A549 (cell line): Measurements from ENCODE around the gene KLHL13. TPM values are rescaled to one million over a fixed set of nuclear protein-coding genes. Genes with fewer than 3 reads are reported as not detected.

Experiments
- ATAC-seq, 2 experiments: fragments of 200-7000 bp in 1 of 2; fragments of >200 bp in 1 of 2; cut with Nextera tagmentation in 1 of 2; cut with Tn5 transposase in 1 of 2; 3 replicates each; pipeline versions ENCODE4 v1.8.0 to v1.9.1; 2018 to 2020; ENCODE audit warnings: mild to moderate bottlenecking in 1 of 2, moderate library complexity in 1 of 2
- CTCF ChIA-PET: fragments of 300-600 bp; sonication (Branson Sonifier 250); formaldehyde crosslinking; extraction: SDS; loops from one replicate; lab custom pipeline; 2021; ENCODE audit warnings: antibody characterized with exemption, inconsistent platforms; lab: Yijun Ruan, JAX
- POLR2A ChIA-PET: fragments of 350-600 bp; formaldehyde crosslinking; extraction: SDS; loops from one replicate; lab custom pipeline; 2021; ENCODE audit warnings: antibody characterized with exemption, inconsistent platforms; lab: Yijun Ruan, JAX
- DNase-seq, 2 experiments: peaks; one replicate each; pipeline versions ENCODE4 v3.0.0 to v3.0.0-alpha.2; 2011 to 2016; ENCODE audit warnings: low read depth in 1 of 2, low spot score in 1 of 2
- FAIRE-seq: peaks from 2 replicates; lab custom pipeline; 2011; peaks lifted over from hg19 to GRCh38; lab: Jason Lieb, UNC
- H3K27ac ChIP-seq, 2 experiments: fragments of >200 bp; sonication (Bioruptor Twin); formaldehyde crosslinking; 3 replicates each; pipeline ENCODE4 v1.5.1; 2016 to 2017
- H3K4me1 ChIP-seq: fragments of >200 bp; sonication (Bioruptor Twin); formaldehyde crosslinking; 3 replicates; pipeline ENCODE4 v1.6.1; 2016
- H3K4me2 ChIP-seq: fragments of >200 bp; sonication (Bioruptor Twin); formaldehyde crosslinking; 3 replicates; pipeline ENCODE4 v1.6.1; 2016
- H3K4me3 ChIP-seq: fragments of >200 bp; sonication (Bioruptor Twin); formaldehyde crosslinking; 3 replicates; pipeline ENCODE4 v1.5.1; 2016
- H3K9me3 ChIP-seq: fragments of >200 bp; sonication (Bioruptor Twin); formaldehyde crosslinking; 3 replicates; pipeline ENCODE4 v1.6.1; 2016
- ATOH8 ChIP-seq: fragments of 250-450 bp; sonication (Bioruptor Pico); IDR thresholded peaks from 2 replicates; pipeline ENCODE4 v1.5.0; 2020; ENCODE audit warnings: low read depth, mild to moderate bottlenecking, moderate library complexity
- BCL3 ChIP-seq: fragments of >200 bp; sonication (Bioruptor Twin); formaldehyde crosslinking; IDR thresholded peaks from 3 replicates; pipeline ENCODE4 v1.6.1; 2016
- BHLHE40 ChIP-seq: IDR thresholded peaks from 2 replicates; pipeline ENCODE4 v1.6.1; 2012; ENCODE audit warnings: low read depth, low read length, inconsistent platforms
- CBX8 ChIP-seq: fragments of 200-600 bp; sonication (generic); IDR thresholded peaks from 2 replicates; pipeline ENCODE4 v1.6.1; 2016
- CEBPB ChIP-seq, 2 experiments: fragments of >200 bp in 1 of 2; sonication (Bioruptor Twin) in 1 of 2; formaldehyde crosslinking in 1 of 2; IDR thresholded peaks; 2 replicates each; pipeline ENCODE4 v1.6.1; 2012 to 2016
- CHD4 ChIP-seq: fragments of 200-600 bp; sonication (generic); IDR thresholded peaks from 2 replicates; pipeline ENCODE4 v1.6.1; 2016; ENCODE audit warnings: antibody characterized with exemption, mild to moderate bottlenecking, borderline replicate concordance
- EHF ChIP-seq: fragments of 250-450 bp; sonication (Bioruptor Pico); IDR thresholded peaks from 2 replicates; pipeline ENCODE4 v1.5.0; 2020; ENCODE audit warnings: mild to moderate bottlenecking
- ESRRA ChIP-seq: fragments of 150-350 bp; IDR thresholded peaks from 2 replicates; pipeline ENCODE4 v1.6.1; 2014; ENCODE audit warnings: mild to moderate bottlenecking, low read length, borderline replicate concordance
- FOXS1 ChIP-seq: fragments of 250-450 bp; sonication (Bioruptor Pico); IDR thresholded peaks from 2 replicates; pipeline ENCODE4 v1.5.0; 2020; ENCODE audit warnings: mild to moderate bottlenecking, moderate library complexity
- HDAC2 ChIP-seq: fragments of 200-600 bp; sonication (generic); IDR thresholded peaks from 2 replicates; pipeline ENCODE4 v1.6.1; 2016
- HES2 ChIP-seq: fragments of >200 bp; sonication (Bioruptor Twin); formaldehyde crosslinking; IDR thresholded peaks from 2 replicates; pipeline ENCODE4 v1.6.1; 2016
- HEYL ChIP-seq: fragments of 250-450 bp; sonication (Bioruptor Pico); IDR thresholded peaks from 2 replicates; pipeline ENCODE4 v1.8.0; 2021; ENCODE audit warnings: mild to moderate bottlenecking, moderate library complexity
- HOXB5 ChIP-seq: fragments of 250-450 bp; sonication (Bioruptor Pico); IDR thresholded peaks from 2 replicates; pipeline ENCODE4 v1.5.0; 2020; ENCODE audit warnings: mild to moderate bottlenecking, moderate library complexity
- JUN ChIP-seq, 2 experiments: fragments of >200 bp; sonication (Bioruptor Twin); formaldehyde crosslinking; IDR thresholded peaks; 2 replicates in 1 of 2; 3 replicates in 1 of 2; pipeline ENCODE4 v1.6.1; 2016 to 2017
- MYC ChIP-seq: IDR thresholded peaks from 2 replicates; pipeline ENCODE4 v1.6.1; 2012; ENCODE audit warnings: mild to moderate bottlenecking, inconsistent platforms, low read length, improper control_type of control experiment, borderline replicate concordance
- NR3C1 ChIP-seq: fragments of >200 bp; sonication (Bioruptor Twin); formaldehyde crosslinking; IDR thresholded peaks from 3 replicates; pipeline ENCODE4 v1.6.1; 2017
- RAD21 ChIP-seq, 2 experiments: fragments of >200 bp in 1 of 2; sonication (Bioruptor Twin) in 1 of 2; formaldehyde crosslinking in 1 of 2; IDR thresholded peaks in 1 of 2; conservative IDR thresholded peaks in 1 of 2; 2 replicates in 1 of 2; 3 replicates in 1 of 2; pipeline ENCODE4 v1.6.1; 2012 to 2018; ENCODE audit warnings: inconsistent platforms in 1 of 2
- RARB ChIP-seq: fragments of 250-450 bp; sonication (Bioruptor Pico); IDR thresholded peaks from 2 replicates; pipeline ENCODE4 v1.8.0; 2021; ENCODE audit warnings: mild to moderate bottlenecking, moderate library complexity
- RFX5 ChIP-seq: fragments of 450-650 bp; IDR thresholded peaks from 2 replicates; pipeline ENCODE4 v1.7.1; 2014; ENCODE audit warnings: antibody characterized with exemption, mild to moderate bottlenecking, moderate library complexity
- SMC3 ChIP-seq: fragments of >200 bp; sonication (Bioruptor Twin); formaldehyde crosslinking; IDR thresholded peaks from 3 replicates; pipeline ENCODE4 v1.6.1; 2018; ENCODE audit warnings: inconsistent platforms
- SREBF2 ChIP-seq: fragments of 450-650 bp; IDR thresholded peaks from 2 replicates; pipeline ENCODE4 v1.6.1; 2014; ENCODE audit warnings: mild to moderate bottlenecking, moderate library complexity
- TFCP2L1 ChIP-seq: fragments of 250-450 bp; sonication (Bioruptor Pico); IDR thresholded peaks from 2 replicates; pipeline ENCODE4 v1.5.0; 2021; ENCODE audit warnings: mild to moderate bottlenecking
- ZSCAN20 ChIP-seq: fragments of 250-450 bp; sonication (Bioruptor Pico); IDR thresholded peaks from 2 replicates; pipeline ENCODE4 v1.8.0; 2022; ENCODE audit warnings: mild to moderate bottlenecking, moderate library complexity
- WGBS: methylation state at CpG from one replicate; pipeline ENCODE4 v1.1.6; 2017; ENCODE audit errors: missing lambda C conversion rate; 5-methylcytosine and 5-hydroxymethylcytosine counted together
- polyA plus RNA-seq, 4 experiments: library from polyadenylated mRNA; depleted of rRNA in 3 of 4; stranded (reverse); fragments of >200 nt; fragmentation: RNase III in 1 of 4; extraction: RNeasy Plus Mini Kit Qiagen cat#74134 plus additional on column Dnase treatment in 1 of 4; gene quantifications; 2 replicates in 3 of 4; 3 replicates in 1 of 4; pipeline ENCODE4 v1.2.3, GENCODE V29; 2011 to 2017
- TF ChIP-seq, protein P1 (sequence below): fragments of 200-600 bp; sonication (generic); IDR thresholded peaks from 2 replicates; pipeline ENCODE4 v1.6.1; 2016; ENCODE audit warnings: antibody characterized with exemption, mild to moderate bottlenecking, moderate library complexity
- TF ChIP-seq, protein P2 (sequence below): IDR thresholded peaks from 2 replicates; pipeline ENCODE4 v1.6.1; 2012

Gene KLHL13
- polyA plus RNA-seq, 2 of the 4 experiments (the other 2 are of a cell fraction), result 0.76 to 1.0 TPM

DNA sequence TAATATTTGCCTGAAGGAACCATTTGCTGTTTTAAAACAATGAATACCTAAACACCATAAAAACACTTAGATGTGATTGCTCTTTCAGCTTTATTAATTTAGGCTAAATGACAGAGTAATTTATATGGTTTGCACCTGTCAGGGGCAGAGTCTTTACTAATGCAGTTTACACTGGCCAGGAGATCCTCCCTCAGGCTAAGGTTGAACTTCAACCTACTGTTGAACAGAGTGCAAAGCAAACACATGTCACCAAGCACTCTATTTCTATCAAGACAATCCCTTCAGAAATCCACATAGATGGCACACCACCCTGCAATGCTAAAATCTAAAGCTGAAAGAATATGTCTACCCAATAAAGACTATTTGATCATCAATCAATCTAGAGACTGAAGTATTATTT, 147.3 kb downstream of the KLHL13 start:
- no peak overlapping the region for H3K4me2 ChIP-seq
- CTCF ChIA-PET, result no interaction called here
- H3K9me3 ChIP-seq, result no peaks in the 10 kb centered on the region
- no peak for FAIRE-seq
- no peaks in the 10 kb centered on the region for H3K4me1 ChIP-seq
- H3K4me3 ChIP-seq, result no peak overlapping the region
- no peak for ATAC-seq
- H3K27ac ChIP-seq, result no peak overlapping the region
- DNase-seq, result no peak
- TF ChIP-seq TFCP2L1 (CRISPR knock-in tag), result no peak
- no peak for TF ChIP-seq HOXB5 (CRISPR knock-in tag)
- TF ChIP-seq, protein P1, sequence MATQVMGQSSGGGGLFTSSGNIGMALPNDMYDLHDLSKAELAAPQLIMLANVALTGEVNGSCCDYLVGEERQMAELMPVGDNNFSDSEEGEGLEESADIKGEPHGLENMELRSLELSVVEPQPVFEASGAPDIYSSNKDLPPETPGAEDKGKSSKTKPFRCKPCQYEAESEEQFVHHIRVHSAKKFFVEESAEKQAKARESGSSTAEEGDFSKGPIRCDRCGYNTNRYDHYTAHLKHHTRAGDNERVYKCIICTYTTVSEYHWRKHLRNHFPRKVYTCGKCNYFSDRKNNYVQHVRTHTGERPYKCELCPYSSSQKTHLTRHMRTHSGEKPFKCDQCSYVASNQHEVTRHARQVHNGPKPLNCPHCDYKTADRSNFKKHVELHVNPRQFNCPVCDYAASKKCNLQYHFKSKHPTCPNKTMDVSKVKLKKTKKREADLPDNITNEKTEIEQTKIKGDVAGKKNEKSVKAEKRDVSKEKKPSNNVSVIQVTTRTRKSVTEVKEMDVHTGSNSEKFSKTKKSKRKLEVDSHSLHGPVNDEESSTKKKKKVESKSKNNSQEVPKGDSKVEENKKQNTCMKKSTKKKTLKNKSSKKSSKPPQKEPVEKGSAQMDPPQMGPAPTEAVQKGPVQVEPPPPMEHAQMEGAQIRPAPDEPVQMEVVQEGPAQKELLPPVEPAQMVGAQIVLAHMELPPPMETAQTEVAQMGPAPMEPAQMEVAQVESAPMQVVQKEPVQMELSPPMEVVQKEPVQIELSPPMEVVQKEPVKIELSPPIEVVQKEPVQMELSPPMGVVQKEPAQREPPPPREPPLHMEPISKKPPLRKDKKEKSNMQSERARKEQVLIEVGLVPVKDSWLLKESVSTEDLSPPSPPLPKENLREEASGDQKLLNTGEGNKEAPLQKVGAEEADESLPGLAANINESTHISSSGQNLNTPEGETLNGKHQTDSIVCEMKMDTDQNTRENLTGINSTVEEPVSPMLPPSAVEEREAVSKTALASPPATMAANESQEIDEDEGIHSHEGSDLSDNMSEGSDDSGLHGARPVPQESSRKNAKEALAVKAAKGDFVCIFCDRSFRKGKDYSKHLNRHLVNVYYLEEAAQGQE, result no peak
- TF ChIP-seq HDAC2, result no peak
- no peak for TF ChIP-seq EHF
- TF ChIP-seq BHLHE40, result no peak
- TF ChIP-seq ATOH8 (CRISPR knock-in tag), result no peak
- no peak for TF ChIP-seq SREBF2
- TF ChIP-seq NR3C1, result no peak
- TF ChIP-seq HEYL, result no peak
- no peak for TF ChIP-seq ESRRA
- no peak for TF ChIP-seq FOXS1
- TF ChIP-seq CBX8, result no peak
- no peak for TF ChIP-seq RARB (CRISPR knock-in tag)
- POLR2A ChIA-PET, result no interaction called here

DNA sequence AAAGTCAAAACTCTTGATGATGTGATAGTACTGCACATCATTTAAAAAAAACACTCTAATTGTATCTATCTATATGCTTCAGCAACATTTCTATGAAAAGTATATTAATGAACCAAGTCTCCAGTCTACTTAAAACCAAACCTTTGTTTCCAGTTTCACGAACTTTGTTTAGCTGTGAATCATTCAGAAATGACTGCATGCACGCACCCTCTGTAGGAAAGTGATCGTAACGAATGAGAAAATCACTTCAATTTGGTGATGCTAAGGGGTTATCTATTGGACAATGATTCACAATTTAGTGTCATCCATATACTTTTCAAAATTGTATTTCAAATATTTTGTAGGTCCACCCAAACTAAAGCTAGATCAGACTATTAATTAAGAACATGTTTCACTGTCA, 157.6 kb downstream of the KLHL13 start:
- TF ChIP-seq HES2 (no peak), HDAC2 (no peak), RAD21 (conservative IDR thresholded peaks at IDR 0.05 in 1 of 2, IDR thresholded peaks at IDR 0.05 in 1 of 2) (no peak), SREBF2 (no peak), FOXS1 (no peak), EHF (no peak), RFX5 (no peak), CBX8 (no peak), TFCP2L1 (CRISPR knock-in tag) (no peak), JUN (IDR thresholded peaks at IDR 0.05) (no peak), CEBPB (IDR thresholded peaks at IDR 0.05) (no peak), CHD4 (no peak), ATOH8 (CRISPR knock-in tag) (no peak), MYC (no peak), SMC3 (no peak), ZSCAN20 (CRISPR knock-in tag) (no peak), HEYL (no peak), NR3C1 (no peak), BCL3 (no peak)
- TF ChIP-seq, protein P2, sequence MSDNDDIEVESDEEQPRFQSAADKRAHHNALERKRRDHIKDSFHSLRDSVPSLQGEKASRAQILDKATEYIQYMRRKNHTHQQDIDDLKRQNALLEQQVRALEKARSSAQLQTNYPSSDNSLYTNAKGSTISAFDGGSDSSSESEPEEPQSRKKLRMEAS, result no peak
- Histone ChIP-seq H3K27ac (no peak overlapping the region), H3K9me3 (no peaks in the 10 kb centered on the region), H3K4me1 (no peaks in the 10 kb centered on the region), H3K4me3 (no peak overlapping the region), H3K4me2 (no peak overlapping the region)
- FAIRE-seq (no peak), DNase-seq (no peak), ATAC-seq (no peak)
- ChIA-PET CTCF (no interaction called here), POLR2A (no interaction called here)
- WGBS, result 23% methylated on average over 4 of the region's 4 CpGs
